MCF 10A (cell line): ENCODE measurements around the gene MRPL24. TPM values are rescaled to one million over a fixed set of nuclear protein-coding genes. Genes with fewer than 3 reads are reported as not detected.

ENCODE experiments used
- BruUV-seq: library from RNA; stranded (reverse); fragments of 400-500 nt; replicated peaks from 2 replicates; lab custom pipeline; 2021; lab: Mats Ljungman, UMichigan
- CTCF ChIA-PET: fragments of 300-600 bp; sonication (Branson Sonifier 250); formaldehyde crosslinking; extraction: SDS; loops from one replicate; lab custom pipeline; 2021; ENCODE audit warnings: antibody characterized with exemption, inconsistent platforms; lab: Yijun Ruan, JAX
- POLR2A ChIA-PET: fragments of 300-600, 350-650 bp; sonication (Branson Sonifier 250); formaldehyde crosslinking; extraction: SDS; loops from one replicate; lab custom pipeline; 2020; ENCODE audit warnings: antibody characterized with exemption, inconsistent platforms; lab: Yijun Ruan, JAX
- DNase-seq: peaks from one replicate; pipeline ENCODE4 v3.0.0-alpha.2; 2018; ENCODE audit not compliant: unreplicated experiment
- H3K27ac Mint-ChIP-seq: one replicate; pipeline ENCODE4 v1.8.0; 2022; ENCODE audit warnings: mild to moderate bottlenecking, low read depth, mixed read lengths; ENCODE audit not compliant: unreplicated experiment
- H3K27me3 Mint-ChIP-seq: one replicate; pipeline ENCODE4 v1.8.0; 2022; ENCODE audit warnings: mixed read lengths; ENCODE audit not compliant: insufficient read depth, unreplicated experiment
- H3K36me3 Mint-ChIP-seq: one replicate; pipeline ENCODE4 v1.8.0; 2022; ENCODE audit warnings: mild to moderate bottlenecking, moderate library complexity, mixed read lengths; ENCODE audit not compliant: insufficient read depth, unreplicated experiment
- H3K4me1 Mint-ChIP-seq: one replicate; pipeline ENCODE4 v1.8.0; 2022; ENCODE audit warnings: mixed read lengths; ENCODE audit not compliant: insufficient read depth, unreplicated experiment
- H3K4me3 Mint-ChIP-seq: one replicate; pipeline ENCODE4 v1.8.0; 2022; ENCODE audit warnings: mild to moderate bottlenecking, moderate library complexity, mixed read lengths; ENCODE audit not compliant: unreplicated experiment
- H3K9me3 Mint-ChIP-seq: one replicate; pipeline ENCODE4 v1.8.0; 2022; ENCODE audit warnings: mixed read lengths; ENCODE audit not compliant: unreplicated experiment
- CTCF ChIP-seq: fragments of 200-600 bp; IDR thresholded peaks from one replicate; pipeline ENCODE4 v1.8.0; 2022; ENCODE audit warnings: antibody characterized with exemption, mild to moderate bottlenecking; ENCODE audit not compliant: unreplicated experiment
- intact Hi-C: fragments of 100-400 bp; cut with micrococcal nuclease; formaldehyde crosslinking; loops from 2 replicates; pipeline ENCODE4 v1.14.1; 2022
- total RNA-seq: library from RNA; stranded (reverse); gene quantifications from 2 replicates; pipeline ENCODE4 v1.2.3, GENCODE V29; 2022

MRPL24 gene
- total RNA-seq, 1 experiment from 2014 or later, result 233 TPM

- Mint-ChIP-seq H3K27me3 (no peaks in the 10 kb centered on the region), H3K36me3 (peaks cover 27% of the 10 kb centered on the region), H3K27ac (peak overlapping the region; percentile 99), H3K9me3 (no peaks in the 10 kb centered on the region), H3K4me3 (peak overlapping the region; percentile 79), H3K4me1 (peaks cover 37% of the 10 kb centered on the region)
- intact Hi-C loops, result loop anchor here (1.0 kb wide), 1 partner anchor 26 kb away; no protein-coding TSS in a partner anchor
- BruUV-seq, result no TSS peak
- TF ChIP-seq CTCF, result no peak
- ChIA-PET CTCF (interaction anchor here (0.5 to 4.5 kb wide), 9 partner anchors 9 to 287 kb away, joined by 3 to 44 read pairs (median 3); partner anchors contain the start of genes ISG20L2, METTL25B, PEAR1 and PRCC), POLR2A (interaction anchor here (0.7 to 10.7 kb wide), 22 partner anchors 9 to 470 kb away, joined by 3 to 299 read pairs (median 6); partner anchors contain the start of genes GPATCH4, ISG20L2, MEF2D and METTL25B)
- peak; percentile 99 for DNase-seq
Measured at GRCh38 chr1:156751757-156752481, 11.0 kb upstream of the MRPL24 start.

- no peak for DNase-seq
- ChIA-PET POLR2A (interaction anchor here (0.7 to 10.7 kb wide), 15 partner anchors 10 to 469 kb away, joined by 3 to 299 read pairs (median 6); partner anchors contain the start of genes ISG20L2, MEF2D, METTL25B and MRPL24), CTCF (interaction anchor here (0.6 to 4.5 kb wide), 6 partner anchors 9 to 178 kb away, joined by 3 to 44 read pairs (median 8); partner anchors contain the start of genes ISG20L2, METTL25B and PRCC)
- H3K27me3 Mint-ChIP-seq, result no peaks in the 10 kb centered on the region
- H3K36me3 Mint-ChIP-seq, result peaks cover 27% of the 10 kb centered on the region
- H3K9me3 Mint-ChIP-seq, result no peaks in the 10 kb centered on the region
- H3K27ac Mint-ChIP-seq, result peak within 1 kb of the TSS; percentile 99
- intact Hi-C loops, result loop anchor here (1.0 kb wide), 1 partner anchor 25 kb away; no protein-coding TSS in a partner anchor
- H3K4me3 Mint-ChIP-seq, result peak within 1 kb of the TSS; percentile 79
- H3K4me1 Mint-ChIP-seq, result peaks cover 42% of the 10 kb centered on the region
- no peak for TF ChIP-seq CTCF
- no TSS peak for BruUV-seq
Measured at GRCh38 chr1:156751451-156751756, 10.5 kb upstream of the MRPL24 start, which contains the start of gene HDGF. HDGF (minus strand) TSS chr1:156751675; CDS start chr1:156751429, 246 bp downstream.

GRCh38 chr1:156750711-156751450 lies 10.0 kb upstream of the MRPL24 start:
- H3K4me1 Mint-ChIP-seq, result peaks cover 46% of the 10 kb centered on the region
- BruUV-seq, result TSS peak; percentile 49
- no peak for TF ChIP-seq CTCF
- ChIA-PET CTCF (interaction anchor here (0.6 to 4.5 kb wide), 6 partner anchors 10 to 179 kb away, joined by 3 to 44 read pairs (median 8); partner anchors contain the start of genes ISG20L2, METTL25B and PRCC), POLR2A (interaction anchor here (0.7 to 10.7 kb wide), 14 partner anchors 10 to 468 kb away, joined by 3 to 299 read pairs (median 8); partner anchors contain the start of genes ISG20L2, MEF2D, METTL25B and MRPL24)
- no peaks in the 10 kb centered on the region for H3K27me3 Mint-ChIP-seq
- DNase-seq, result peak; percentile 69
- peak overlapping the region; percentile 99 for H3K27ac Mint-ChIP-seq
- H3K4me3 Mint-ChIP-seq, result peak overlapping the region; percentile 79
- no peaks in the 10 kb centered on the region for H3K9me3 Mint-ChIP-seq
- H3K36me3 Mint-ChIP-seq, result peaks cover 29% of the 10 kb centered on the region
- intact Hi-C loops, result loop anchor here (1.0 kb wide), 2 partner anchors 16 to 25 kb away; partner anchors contain the start of gene PRCC
